ELF-1 (cell line): ENCODE measurements around the gene LIMCH1.

Source experiments
- DNase-seq: peaks from one replicate; pipeline ENCODE4 v3.0.0-alpha.2; 2016; ENCODE audit warnings: low read depth, low spot score

Gene LIMCH1

DNA sequence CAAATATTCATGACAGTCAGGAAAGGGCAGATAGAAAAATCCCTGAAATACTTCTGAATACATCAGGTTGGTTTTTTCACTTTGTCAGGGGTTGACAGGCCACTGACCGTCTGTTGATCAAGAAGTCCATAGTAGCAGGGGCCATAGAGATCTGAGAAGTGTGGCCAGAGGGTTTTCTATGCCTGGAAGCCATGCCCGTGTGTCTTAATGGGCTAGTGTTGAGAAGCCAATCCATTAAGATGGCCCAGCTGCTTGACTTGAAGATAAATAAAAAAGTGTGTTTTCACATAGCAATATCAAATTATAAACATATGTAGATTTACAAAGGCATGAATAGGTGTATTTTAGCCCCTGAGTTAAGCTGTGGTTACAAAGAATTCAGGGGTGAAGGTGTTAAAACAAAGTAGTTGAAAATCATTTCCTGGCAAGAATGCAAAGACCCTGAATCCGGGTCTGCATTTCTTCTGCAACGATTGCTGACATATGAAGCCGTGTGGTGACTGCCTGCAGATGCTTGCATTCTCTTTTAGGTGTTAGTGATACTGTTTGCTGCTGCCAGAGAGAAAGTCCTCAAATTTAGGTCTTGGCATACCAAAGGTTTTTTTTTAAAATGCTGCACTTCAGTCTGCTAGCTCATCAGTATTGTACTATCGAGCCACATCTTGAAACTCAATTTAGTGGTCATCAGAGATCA lies 9.3 kb upstream of the LIMCH1 start:
- no peak for DNase-seq

DNA sequence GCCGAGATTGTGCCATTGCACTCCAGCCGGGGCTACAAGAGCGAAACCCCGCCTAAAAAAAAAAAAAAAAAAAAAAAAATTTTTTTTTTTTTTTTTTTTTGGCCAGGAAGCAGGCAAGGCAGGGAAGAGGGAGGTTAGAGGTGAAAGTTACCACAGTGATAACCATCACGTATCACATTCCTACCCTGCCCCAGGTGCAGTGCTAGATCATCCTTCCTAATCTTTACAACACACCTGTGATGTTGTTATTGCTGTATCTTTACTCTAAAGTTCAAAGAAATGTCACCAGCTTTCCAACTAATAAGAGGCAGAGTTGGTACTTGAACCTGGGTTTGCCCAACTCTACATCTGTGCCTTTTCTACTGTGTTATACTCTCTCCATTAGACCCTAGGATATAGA lies 7.2 kb upstream of the LIMCH1 start:
- DNase-seq: no peak

DNA sequence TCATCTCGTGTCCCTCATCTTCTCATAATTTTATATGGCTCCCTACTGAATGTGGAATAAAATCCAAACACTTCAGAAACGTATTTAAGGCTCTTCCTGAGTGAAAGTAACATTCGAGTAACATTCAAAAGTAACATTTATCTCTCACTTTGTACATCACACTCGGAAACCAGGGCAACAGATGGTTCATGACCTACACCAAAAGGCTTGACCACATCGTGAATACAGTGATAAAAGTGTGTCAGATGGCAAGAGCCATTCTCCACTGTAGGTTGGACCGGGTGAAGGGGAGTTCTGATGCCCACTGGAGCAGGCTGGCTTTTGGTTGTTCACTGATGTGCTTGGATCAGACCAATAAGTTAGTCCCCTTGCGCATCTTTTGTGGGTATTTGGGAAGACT lies 5.6 kb upstream of the LIMCH1 start:
- no peak for DNase-seq

DNA sequence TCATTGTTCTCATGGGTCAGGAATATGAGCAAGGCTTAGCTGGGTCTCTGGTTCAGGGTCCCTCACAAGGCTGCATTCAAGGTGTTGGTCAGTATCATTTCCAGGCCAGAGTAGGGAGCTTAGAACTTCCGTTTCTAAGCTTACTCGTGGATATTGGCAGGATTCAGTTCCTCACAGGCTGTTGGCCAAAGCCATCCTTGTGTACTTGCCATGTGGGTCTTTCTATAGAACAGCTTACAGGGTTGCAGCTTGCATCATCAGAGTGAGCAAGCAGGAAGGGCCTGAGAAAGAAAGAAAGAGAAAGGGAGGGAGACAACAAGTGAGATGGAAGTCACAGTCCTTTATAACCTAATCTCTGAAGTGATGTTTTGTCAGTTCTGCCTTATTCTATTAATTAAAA lies 5.1 kb upstream of the LIMCH1 start:
- DNase-seq: no peak

DNA sequence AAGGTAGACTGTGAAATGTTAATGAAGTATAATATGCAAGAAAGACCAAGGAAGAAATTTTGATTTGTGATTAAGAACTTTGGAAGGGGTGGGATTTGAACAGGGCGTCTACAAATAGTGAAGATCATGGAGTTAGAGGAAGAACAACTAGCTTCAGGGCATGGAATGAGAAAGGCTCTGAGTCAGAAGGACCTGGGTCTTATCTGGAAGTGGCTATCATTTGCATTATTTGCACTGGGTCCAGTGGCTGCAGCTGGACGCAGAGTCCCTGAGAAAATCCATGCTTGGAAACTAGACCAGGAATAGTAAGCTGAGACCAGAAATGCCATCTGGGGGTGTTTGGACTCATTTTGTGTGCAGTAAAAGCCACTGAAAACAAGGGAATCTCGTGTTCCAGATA lies 4.3 kb upstream of the LIMCH1 start:
- peak; percentile 32 for DNase-seq

DNA sequence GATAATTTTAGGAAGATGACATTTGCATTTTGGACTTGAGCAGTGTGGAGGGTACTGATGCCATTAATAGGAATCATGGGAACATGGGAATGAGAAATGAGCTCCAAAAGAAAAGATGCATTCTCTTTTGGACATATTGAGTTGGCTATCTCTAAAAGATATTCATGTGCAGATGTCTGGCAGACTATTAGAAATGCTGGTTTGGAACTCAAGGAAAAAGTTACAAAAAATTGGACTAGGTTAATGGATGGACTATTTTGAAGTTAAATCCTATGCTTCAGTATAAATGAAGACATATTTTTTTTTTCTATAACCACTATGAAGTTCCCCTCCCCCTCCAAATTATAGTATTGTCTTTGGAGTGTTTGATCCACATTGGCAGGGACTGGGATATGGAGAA lies 3.6 kb upstream of the LIMCH1 start:
- no peak for DNase-seq

DNA sequence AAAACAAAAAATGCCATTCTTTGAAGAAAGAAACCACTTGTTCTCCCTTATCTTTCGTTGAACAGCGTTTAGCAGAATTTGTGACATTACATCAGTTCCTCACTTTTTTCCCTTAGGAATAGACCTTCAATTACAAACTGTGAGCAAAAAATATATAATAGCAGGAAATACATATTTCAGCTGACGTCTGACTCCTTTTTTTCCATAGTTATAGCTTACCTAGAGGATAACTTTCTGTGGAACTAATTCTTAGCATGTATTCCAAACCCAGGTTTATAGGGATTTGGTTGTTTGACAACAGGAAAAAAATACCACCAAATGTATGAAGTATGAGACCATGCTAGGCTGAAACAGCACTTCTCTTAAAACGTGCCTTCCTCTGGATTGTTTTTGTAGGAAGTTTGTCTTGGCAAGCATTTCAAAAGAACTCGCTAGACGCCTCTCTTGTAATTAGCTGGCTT lies 2.0 kb upstream of the LIMCH1 start:
- no peak for DNase-seq

DNA sequence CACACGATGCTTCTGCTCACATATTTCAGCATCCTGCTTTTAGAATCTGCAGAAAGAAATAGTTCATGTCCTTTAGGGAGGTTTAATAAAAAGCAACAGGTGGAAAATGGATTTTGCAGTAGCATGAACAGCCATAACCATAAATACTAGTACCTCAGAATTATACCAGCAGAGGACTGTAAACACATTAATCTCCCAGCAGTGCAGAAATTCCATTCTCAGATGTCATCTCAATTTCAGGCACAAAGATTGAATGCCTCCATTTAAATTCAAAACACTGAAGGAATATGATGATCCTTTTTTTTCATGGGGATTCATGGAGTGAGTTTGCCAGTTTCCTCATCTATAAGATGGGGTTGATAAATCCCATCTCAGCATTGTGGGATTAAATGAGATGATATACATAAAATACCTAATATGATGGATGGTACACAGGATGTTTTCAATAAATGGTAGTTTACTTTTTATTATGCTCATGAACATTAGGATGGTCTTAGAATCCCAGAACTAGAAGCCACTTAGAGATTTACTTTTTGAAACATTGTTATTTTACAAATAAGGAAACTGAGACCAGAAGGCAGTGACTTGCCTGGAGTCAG lies 566 bp upstream of the LIMCH1 start:
- no peak for DNase-seq

DNA sequence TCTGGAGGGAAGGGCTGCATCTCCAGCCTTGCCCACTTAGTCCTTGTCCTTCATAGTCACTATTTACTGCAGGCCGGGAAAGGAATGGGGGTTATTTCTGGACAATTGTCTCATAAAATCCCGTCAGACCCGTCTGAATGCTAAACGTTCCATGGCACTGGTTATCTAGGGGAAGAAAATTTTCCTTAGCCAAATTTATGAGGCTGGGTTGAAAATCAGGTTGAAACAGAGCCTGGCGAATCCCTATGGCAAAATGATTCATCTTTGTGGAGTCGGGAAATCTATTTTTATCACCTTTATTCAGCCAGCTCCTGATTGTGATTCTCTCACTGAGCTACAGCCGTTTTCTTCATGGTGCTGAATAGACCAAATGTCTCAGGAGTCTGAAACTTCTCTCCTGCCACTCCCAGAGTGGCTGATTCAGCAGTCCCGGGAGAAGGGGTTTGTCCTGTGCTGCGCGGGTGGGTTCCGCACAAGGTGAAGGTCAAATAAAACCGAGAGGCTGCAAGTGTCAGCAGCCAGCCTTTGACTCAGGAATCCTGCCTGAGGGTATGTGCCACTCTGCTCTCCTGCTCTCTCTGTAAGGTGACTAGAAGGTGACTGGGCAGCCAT lies 1.0 kb downstream of the LIMCH1 start:
- DNase-seq: peak; percentile 42

DNA sequence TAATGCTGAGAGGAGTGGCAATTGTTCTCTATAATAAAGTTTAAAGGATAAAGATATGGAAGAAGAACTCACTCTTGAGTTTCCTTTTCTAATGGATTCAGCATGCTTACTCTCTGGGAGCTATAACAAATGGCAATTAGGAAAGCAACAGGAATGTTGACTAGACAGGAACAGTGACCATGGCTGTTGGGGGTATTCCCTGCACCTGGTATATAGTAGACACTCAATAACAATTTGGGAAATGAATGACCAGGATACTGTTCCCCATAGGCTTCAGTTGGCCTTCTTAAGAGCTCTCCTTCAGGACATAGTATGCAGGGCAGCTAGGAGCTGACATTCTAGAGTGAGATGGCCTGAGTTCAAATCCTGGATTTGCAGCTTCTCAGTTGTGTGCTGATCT lies 1.8 kb downstream of the LIMCH1 start:
- DNase-seq: no peak

DNA sequence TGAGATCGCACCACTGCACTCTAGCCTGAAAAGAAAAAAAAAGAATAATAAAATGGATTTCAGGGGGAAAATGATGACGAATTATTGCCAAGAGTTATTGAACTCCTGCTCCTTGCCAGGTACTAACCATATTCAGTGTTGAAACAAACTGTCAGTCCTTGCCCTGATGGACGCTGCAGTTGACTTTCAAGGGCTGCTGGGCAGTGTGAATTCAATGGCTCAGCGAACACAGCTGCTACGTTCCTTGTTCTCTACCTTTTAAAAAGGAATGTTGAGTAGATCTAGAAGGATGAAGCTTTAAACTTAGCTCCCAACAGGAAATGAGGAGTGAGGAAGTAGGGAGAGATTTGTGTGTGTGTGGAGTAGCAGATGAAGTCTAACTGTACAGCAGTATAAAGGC lies 2.7 kb downstream of the LIMCH1 start:
- no peak for DNase-seq

DNA sequence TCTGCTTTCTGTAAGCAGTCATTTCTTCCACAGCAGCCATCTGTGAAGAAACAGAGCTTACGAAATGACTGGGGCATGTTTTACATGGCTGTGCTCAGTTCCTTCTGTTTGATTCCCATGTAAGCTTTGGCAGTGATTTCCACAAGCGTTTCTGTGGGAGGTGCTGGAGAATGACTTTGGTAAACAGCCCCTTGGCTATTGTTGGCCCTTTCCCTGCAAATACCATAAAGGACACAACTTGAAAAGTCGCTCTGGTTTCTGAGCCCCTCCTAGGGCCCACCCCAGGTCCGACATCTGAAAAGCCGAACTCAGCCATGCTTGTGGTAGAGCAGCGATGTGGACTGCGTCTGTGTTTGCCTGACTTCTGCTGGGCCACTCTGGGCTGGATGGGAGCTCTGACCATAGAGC lies 3.7 kb downstream of the LIMCH1 start:
- peak; percentile 50 for DNase-seq

DNA sequence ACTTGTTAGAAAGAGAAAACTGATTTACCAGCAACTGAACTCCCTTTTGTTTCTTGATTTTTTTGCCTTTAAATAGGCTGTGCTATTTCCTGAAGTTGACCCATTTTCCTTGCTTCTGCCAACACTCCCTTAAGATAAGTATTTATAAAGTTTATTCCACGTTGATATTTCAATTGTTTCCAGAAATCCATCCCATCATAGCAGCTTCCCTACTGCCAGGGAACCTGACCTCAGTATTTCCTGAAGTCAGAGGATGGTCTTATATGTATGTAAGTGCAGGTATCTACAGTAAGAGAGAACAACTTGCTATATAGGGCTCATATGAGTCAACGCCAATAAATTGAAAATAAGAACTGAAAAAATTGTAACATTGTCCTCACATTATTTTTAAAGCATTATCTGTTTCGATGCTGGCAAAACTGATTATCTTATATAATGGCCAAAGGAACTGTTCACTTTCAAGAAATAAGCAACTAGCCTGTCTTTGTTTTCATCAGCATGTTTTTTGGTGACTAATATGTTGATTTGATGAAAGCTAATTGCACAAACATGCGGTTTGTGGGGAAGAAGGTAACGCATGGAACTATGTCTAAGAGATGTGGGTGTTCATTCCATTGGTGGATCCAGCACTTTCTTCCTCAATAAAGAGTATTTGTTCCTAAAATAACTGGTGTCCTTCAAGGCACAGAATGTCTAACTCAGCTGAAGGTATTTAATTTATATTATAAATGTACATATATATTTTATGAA lies 4.7 kb downstream of the LIMCH1 start:
- no peak for DNase-seq

DNA sequence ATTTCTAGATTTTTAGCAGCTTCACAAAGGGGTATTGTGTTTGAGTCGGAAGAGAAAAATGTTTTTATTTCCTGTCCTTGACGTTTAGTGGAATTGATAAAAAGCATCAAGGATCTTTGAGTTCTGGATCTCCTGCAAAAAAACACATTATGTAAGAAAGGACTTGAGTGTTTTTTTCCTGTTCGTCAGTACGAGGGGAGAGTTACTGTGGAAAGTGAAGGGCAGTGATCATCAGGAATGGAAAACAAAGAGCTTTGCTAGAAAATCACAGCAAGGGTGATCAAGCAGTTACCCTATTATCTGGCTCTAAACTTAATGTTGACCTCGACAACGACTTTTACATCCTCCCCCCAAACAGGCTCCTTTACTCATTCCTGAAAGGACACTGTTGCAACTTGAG lies 7.3 kb downstream of the LIMCH1 start:
- DNase-seq: no peak

DNA sequence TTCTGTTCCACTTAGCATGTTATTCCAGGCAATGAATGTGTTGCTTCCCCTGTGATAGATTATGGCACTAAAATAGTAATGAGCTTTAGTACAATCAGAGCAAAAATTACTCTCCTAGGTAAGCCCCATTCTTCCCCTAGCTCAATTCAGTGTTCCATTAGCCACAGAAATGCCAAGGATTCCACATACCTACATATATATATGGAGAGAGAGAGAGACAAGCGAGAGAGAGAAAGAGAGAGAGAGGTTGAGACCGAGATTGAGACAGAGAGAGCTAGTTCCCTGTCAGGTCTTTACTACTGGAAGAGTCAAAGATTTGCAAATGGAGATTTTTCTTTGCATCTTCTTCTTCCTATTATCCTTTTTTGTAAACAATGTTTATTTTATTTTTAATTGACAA lies 8.7 kb downstream of the LIMCH1 start:
- no peak for DNase-seq

DNA sequence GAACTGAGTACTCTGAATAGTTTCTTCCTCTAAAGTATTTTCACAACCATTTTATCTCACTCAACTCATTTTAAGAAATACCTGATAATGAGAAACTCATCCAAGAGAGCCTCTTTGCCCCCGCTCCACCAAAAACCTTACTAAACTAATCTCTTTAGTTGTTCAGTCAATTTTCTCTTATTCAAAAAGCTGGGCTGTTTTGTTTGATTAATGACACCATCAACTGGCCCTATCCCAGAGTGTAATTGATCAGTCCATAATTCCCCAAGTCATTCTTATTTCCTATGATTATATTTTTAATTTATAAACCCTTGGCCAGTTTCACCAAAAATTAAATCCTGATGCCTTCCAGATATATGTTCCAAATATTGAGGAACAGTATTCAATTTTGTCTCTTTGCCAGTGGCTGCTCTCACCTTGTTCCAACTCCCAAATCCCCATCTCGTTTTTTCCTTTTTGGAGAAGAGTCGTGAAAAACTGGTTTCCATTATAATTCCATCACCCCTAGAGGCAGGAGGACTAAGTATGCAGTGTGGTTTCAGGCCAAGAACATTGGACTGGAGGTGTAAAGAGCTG lies 10.4 kb downstream of the LIMCH1 start:
- no peak for DNase-seq

DNA sequence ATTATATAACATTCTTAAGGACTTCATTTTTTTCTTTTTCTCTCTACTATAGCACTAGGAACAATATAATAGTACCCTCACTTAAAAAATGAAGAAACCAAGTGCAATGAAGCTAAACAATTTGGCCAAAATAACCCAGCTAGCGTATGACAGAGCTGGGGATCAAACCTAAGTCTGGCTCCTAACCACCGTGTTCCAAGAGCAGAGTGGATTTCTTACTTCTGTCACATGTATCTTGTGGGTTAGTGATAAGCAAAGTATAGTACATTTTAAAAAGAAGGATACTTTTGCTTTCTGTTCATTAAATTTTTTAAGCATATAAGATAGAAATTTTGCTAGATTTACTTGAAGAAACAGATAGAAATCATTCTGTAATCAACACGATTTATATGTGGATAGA lies 11.5 kb downstream of the LIMCH1 start:
- DNase-seq: no peak

DNA sequence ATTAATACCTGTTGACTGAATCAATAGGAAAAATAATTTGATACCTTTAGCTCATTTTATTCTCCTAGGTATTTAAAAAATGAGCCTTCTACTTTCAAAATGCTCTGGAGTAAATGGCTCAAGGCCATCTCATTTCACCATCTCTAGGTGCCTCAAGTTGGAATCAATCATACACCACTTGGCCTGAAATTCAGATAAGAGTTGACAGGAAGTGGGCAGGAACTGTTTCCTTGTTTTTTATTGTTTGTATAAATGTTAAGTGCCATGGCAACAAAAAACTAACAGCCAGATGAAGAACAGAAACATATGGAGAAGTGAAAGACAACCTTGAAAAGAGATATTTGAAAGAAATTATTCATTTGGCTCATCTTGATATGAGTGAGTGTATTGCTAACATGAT lies 12.4 kb downstream of the LIMCH1 start:
- no peak for DNase-seq

DNA sequence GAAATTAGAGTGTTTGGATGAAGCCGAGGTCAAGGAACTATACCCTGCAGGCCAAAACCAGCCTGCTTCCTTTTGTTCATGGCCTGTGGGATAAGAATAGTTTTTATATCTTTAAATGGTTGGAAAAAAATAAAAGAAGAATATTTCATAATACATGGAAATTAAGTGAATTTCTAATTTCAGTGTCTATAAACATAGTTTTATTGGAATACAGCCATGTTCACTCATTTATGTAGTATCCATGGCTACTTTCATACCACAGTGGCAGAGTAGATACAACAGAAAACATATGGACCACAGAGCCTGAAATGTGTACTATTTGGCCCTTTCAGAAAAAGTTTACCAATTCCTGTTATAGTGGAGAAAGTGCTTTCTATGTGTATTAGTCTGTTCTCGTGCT lies 13.6 kb downstream of the LIMCH1 start:
- DNase-seq: no peak

DNA sequence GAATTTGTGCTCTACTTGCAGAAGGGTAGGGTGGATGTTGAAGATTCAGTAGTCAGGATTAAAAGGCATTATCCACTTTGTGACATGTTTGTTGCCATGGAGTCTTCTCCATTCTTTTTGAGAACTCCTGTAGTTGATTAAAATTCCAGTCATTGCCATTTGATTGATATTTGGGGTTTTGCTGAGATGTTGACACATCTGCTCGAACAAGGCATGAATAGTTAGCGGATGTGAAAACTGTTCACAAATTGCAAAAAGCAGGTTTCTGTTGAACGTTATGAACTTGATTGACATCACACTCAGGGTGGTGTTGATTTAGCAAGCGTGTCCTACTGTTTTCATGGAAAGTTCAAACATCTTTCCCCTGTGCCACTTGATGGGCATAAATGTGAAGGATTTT lies 16.9 kb downstream of the LIMCH1 start:
- no peak for DNase-seq

DNA sequence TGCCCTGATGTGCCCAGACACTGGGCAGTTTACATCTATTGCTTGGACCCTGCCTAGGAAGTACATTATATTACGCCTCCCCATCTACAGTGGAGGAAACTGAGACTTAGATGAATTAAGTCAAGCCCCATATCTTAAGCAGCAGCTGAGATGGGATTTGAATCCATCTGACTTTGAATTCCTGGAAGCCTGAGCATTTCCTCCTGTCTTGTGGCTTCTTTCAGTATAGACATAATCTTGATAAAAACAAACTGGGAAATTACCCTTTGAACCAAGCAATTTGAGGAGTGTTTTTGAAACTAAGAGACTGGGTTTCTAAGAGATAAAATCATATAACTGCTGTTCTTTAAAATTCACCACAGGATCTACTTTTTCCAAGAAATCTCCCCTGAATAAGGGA lies 18.6 kb downstream of the LIMCH1 start:
- DNase-seq: no peak

DNA sequence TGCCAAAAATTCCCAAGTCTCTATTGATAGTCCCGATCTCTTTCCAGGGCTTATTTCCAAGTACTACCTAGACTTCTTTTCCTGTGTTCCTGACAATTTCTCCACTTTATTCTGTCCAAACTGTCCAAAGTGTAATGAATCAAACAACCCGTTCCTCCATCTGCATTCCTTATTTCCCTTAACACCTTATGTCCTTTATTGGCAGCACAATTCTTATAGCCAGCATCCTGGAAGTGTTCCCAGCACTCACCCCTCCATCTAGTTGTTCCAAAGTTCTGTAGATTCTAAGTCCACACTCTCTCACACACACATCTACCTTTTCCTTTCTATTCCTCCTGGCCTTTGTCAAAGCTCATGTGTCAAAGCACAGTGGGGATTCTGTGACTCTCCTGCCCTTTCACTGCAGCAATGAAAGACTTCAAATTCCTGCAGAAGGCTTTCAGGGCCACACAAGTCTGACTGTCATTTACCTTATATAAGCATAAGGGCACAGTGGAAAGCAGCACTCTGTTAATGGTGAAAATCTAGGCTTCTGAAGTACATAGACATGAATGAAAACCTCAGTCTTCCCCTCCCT lies 22.1 kb downstream of the LIMCH1 start:
- peak; percentile 50 for DNase-seq
